ENCODE measurements around the gene TRPM8. TPM values are rescaled to one million over a fixed set of nuclear protein-coding genes. Genes with fewer than 3 reads are reported as not detected.
"Not testable (repeated sequence)": the region's sequence is repeated elsewhere in the genome, so short reads cannot be mapped to it uniquely, and the experiment has no call there.

Gene TRPM8
- total RNA-seq, 1 donor = not detected

GRCh38 chr2:233882353-233882752 is 34.8 kb upstream of the TRPM8 start:
- H3K36me3 ChIP-seq (ENCODE audit: insufficient read depth, low read length) = no peaks in the 10 kb centered on the region
- DNase-seq (ENCODE audit: insufficient read length, low spot score, missing footprints) = no peak
- no peaks in the 10 kb centered on the region for H3K9me3 ChIP-seq (ENCODE audit: low read depth, low read length)
- H3K27ac ChIP-seq (ENCODE audit: low read depth, low read length) = no peak overlapping the region
- no peak overlapping the region for H3K4me3 ChIP-seq (ENCODE audit: insufficient read depth, low read length)
- no peaks in the 10 kb centered on the region for H3K4me1 ChIP-seq (ENCODE audit: insufficient read depth, low read length)
- H2AFZ ChIP-seq (ENCODE audit: low read length) = no peak overlapping the region
- H3K27me3 ChIP-seq (ENCODE audit: insufficient read depth, low read length) = no peaks in the 10 kb centered on the region
- no peak overlapping the region for H3K4me2 ChIP-seq (ENCODE audit: insufficient read depth, low read length)
- no peaks in the 10 kb centered on the region for H4K20me1 ChIP-seq (ENCODE audit: insufficient read depth, low read length)
- H3K79me2 ChIP-seq (ENCODE audit: insufficient read depth, low read length) = no peaks in the 10 kb centered on the region
- TF ChIP-seq, protein P1, sequence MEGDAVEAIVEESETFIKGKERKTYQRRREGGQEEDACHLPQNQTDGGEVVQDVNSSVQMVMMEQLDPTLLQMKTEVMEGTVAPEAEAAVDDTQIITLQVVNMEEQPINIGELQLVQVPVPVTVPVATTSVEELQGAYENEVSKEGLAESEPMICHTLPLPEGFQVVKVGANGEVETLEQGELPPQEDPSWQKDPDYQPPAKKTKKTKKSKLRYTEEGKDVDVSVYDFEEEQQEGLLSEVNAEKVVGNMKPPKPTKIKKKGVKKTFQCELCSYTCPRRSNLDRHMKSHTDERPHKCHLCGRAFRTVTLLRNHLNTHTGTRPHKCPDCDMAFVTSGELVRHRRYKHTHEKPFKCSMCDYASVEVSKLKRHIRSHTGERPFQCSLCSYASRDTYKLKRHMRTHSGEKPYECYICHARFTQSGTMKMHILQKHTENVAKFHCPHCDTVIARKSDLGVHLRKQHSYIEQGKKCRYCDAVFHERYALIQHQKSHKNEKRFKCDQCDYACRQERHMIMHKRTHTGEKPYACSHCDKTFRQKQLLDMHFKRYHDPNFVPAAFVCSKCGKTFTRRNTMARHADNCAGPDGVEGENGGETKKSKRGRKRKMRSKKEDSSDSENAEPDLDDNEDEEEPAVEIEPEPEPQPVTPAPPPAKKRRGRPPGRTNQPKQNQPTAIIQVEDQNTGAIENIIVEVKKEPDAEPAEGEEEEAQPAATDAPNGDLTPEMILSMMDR (IDR thresholded peaks at IDR 0.05; ENCODE audit: extremely low read depth, low read depth, low read length) = no peak

- H2AFZ ChIP-seq (ENCODE audit: low read length) = no peak overlapping the region
- DNase-seq (ENCODE audit: insufficient read length, low spot score, missing footprints) = peak; percentile 6
- no peaks in the 10 kb centered on the region for H3K79me2 ChIP-seq (ENCODE audit: insufficient read depth, low read length)
- H3K4me2 ChIP-seq (ENCODE audit: insufficient read depth, low read length) = no peak overlapping the region
- H4K20me1 ChIP-seq (ENCODE audit: insufficient read depth, low read length) = no peaks in the 10 kb centered on the region
- H3K36me3 ChIP-seq (ENCODE audit: insufficient read depth, low read length) = no peaks in the 10 kb centered on the region
- no peaks in the 10 kb centered on the region for H3K9me3 ChIP-seq (ENCODE audit: low read depth, low read length)
- no peaks in the 10 kb centered on the region for H3K4me1 ChIP-seq (ENCODE audit: insufficient read depth, low read length)
- TF ChIP-seq, protein P1 (IDR thresholded peaks at IDR 0.05; ENCODE audit: extremely low read depth, low read depth, low read length) = no peak
- no peak overlapping the region for H3K27ac ChIP-seq (ENCODE audit: low read depth, low read length)
- H3K27me3 ChIP-seq (ENCODE audit: insufficient read depth, low read length) = peaks cover 2% of the 10 kb centered on the region
- no peak overlapping the region for H3K4me3 ChIP-seq (ENCODE audit: insufficient read depth, low read length)
Measured at GRCh38 chr2:233892793-233893192, 24.4 kb upstream of the TRPM8 start.

DNA sequence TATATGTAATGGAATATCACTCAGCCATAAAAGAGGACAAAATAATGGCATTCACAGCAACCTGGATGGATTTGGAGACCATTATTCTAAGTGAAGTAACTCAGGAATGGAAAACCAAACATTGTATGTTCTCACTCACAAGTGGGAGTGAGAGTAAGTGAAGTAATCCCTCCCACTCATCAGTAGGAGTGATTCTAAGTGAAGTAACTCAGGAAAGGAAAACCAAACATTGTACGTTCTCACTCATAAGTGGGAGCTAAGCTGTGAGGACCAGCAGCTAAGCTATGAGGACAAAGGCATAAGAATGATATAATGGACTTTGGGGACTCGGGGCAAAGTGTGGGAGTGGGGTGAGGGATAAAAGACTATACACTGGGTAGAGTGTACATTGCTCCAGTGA is 20.9 kb upstream of the TRPM8 start:
- not testable (repeated sequence) for DNase-seq (ENCODE audit: insufficient read length, low spot score, missing footprints); H3K27ac ChIP-seq (ENCODE audit: low read depth, low read length); H3K4me1 ChIP-seq (ENCODE audit: insufficient read depth, low read length); H2AFZ ChIP-seq (ENCODE audit: low read length); H3K79me2 ChIP-seq (ENCODE audit: insufficient read depth, low read length); H3K27me3 ChIP-seq (ENCODE audit: insufficient read depth, low read length); H3K9me3 ChIP-seq (ENCODE audit: low read depth, low read length); H3K4me2 ChIP-seq (ENCODE audit: insufficient read depth, low read length); H3K4me3 ChIP-seq (ENCODE audit: insufficient read depth, low read length); H3K36me3 ChIP-seq (ENCODE audit: insufficient read depth, low read length); H4K20me1 ChIP-seq (ENCODE audit: insufficient read depth, low read length)

GRCh38 chr2:233901367-233901766 is 15.8 kb upstream of the TRPM8 start:
- Histone ChIP-seq H3K36me3 (ENCODE audit: insufficient read depth, low read length) (no peaks in the 10 kb centered on the region), H4K20me1 (ENCODE audit: insufficient read depth, low read length) (no peaks in the 10 kb centered on the region), H3K9me3 (ENCODE audit: low read depth, low read length) (no peaks in the 10 kb centered on the region), H3K27ac (ENCODE audit: low read depth, low read length) (no peak overlapping the region), H3K4me3 (ENCODE audit: insufficient read depth, low read length) (no peak overlapping the region), H2AFZ (ENCODE audit: low read length) (no peak overlapping the region), H3K79me2 (ENCODE audit: insufficient read depth, low read length) (no peaks in the 10 kb centered on the region), H3K4me1 (ENCODE audit: insufficient read depth, low read length) (no peaks in the 10 kb centered on the region), H3K27me3 (ENCODE audit: insufficient read depth, low read length) (no peaks in the 10 kb centered on the region), H3K4me2 (ENCODE audit: insufficient read depth, low read length) (no peak overlapping the region)
- no peak for DNase-seq (ENCODE audit: insufficient read length, low spot score, missing footprints)
- TF ChIP-seq, protein P1 (IDR thresholded peaks at IDR 0.05; ENCODE audit: extremely low read depth, low read depth, low read length) = no peak
